Ishikawa (cell line): Measurements from ENCODE around the gene IRS2.

ENCODE experiments used
- EP300 ChIP-seq: IDR thresholded peaks from 2 replicates; pipeline ENCODE4 v1.6.1; 2012; ENCODE audit warnings: borderline replicate concordance
- MAX ChIP-seq: IDR thresholded peaks from 2 replicates; pipeline ENCODE4 v1.6.1; 2012
- RAD21 ChIP-seq: IDR thresholded peaks from 2 replicates; pipeline ENCODE4 v1.6.1; 2012; ENCODE audit warnings: low read depth
- REST ChIP-seq: IDR thresholded peaks from 2 replicates; pipeline ENCODE4 v1.6.1; 2012; ENCODE audit warnings: low read depth, mild to moderate bottlenecking
- TAF1 ChIP-seq: IDR thresholded peaks from 2 replicates; pipeline ENCODE4 v1.6.1; 2012; ENCODE audit warnings: low read depth, mild to moderate bottlenecking

DNA sequence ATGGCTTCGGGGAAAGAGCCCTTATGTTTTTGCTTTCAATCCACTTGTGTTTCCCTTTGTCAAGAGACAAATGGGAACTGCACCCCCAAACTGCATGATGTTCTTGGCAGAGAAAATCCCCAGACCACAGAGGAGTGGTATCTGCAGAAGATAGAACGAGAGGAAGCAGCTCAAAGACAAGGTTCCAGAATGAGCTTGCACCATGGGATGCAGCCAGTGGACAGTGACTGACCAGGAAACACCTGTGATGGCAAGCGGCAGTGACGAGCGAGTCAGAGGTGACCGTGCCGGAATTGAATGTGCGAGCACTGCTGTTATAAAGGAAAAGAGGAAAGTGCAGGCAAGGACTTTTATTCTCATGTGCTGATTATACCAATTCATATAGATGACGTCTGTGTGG, 46.3 kb downstream of the IRS2 start:
- TF ChIP-seq TAF1 (no peak), REST (no peak), RAD21 (no peak), MAX (no peak), EP300 (no peak)
